ENCODE results near the gene COPG2. TPM values are rescaled to one million over a fixed set of nuclear protein-coding genes. Genes with fewer than 3 reads are reported as not detected.

Gene COPG2
- total and polyA plus RNA-seq, 2 of the 13 experiments (the other 11 are each of a cell fraction or from before 2014, with no cell fraction given): 14.1 to 17.7 TPM

- TF ChIP-seq, protein P1, sequence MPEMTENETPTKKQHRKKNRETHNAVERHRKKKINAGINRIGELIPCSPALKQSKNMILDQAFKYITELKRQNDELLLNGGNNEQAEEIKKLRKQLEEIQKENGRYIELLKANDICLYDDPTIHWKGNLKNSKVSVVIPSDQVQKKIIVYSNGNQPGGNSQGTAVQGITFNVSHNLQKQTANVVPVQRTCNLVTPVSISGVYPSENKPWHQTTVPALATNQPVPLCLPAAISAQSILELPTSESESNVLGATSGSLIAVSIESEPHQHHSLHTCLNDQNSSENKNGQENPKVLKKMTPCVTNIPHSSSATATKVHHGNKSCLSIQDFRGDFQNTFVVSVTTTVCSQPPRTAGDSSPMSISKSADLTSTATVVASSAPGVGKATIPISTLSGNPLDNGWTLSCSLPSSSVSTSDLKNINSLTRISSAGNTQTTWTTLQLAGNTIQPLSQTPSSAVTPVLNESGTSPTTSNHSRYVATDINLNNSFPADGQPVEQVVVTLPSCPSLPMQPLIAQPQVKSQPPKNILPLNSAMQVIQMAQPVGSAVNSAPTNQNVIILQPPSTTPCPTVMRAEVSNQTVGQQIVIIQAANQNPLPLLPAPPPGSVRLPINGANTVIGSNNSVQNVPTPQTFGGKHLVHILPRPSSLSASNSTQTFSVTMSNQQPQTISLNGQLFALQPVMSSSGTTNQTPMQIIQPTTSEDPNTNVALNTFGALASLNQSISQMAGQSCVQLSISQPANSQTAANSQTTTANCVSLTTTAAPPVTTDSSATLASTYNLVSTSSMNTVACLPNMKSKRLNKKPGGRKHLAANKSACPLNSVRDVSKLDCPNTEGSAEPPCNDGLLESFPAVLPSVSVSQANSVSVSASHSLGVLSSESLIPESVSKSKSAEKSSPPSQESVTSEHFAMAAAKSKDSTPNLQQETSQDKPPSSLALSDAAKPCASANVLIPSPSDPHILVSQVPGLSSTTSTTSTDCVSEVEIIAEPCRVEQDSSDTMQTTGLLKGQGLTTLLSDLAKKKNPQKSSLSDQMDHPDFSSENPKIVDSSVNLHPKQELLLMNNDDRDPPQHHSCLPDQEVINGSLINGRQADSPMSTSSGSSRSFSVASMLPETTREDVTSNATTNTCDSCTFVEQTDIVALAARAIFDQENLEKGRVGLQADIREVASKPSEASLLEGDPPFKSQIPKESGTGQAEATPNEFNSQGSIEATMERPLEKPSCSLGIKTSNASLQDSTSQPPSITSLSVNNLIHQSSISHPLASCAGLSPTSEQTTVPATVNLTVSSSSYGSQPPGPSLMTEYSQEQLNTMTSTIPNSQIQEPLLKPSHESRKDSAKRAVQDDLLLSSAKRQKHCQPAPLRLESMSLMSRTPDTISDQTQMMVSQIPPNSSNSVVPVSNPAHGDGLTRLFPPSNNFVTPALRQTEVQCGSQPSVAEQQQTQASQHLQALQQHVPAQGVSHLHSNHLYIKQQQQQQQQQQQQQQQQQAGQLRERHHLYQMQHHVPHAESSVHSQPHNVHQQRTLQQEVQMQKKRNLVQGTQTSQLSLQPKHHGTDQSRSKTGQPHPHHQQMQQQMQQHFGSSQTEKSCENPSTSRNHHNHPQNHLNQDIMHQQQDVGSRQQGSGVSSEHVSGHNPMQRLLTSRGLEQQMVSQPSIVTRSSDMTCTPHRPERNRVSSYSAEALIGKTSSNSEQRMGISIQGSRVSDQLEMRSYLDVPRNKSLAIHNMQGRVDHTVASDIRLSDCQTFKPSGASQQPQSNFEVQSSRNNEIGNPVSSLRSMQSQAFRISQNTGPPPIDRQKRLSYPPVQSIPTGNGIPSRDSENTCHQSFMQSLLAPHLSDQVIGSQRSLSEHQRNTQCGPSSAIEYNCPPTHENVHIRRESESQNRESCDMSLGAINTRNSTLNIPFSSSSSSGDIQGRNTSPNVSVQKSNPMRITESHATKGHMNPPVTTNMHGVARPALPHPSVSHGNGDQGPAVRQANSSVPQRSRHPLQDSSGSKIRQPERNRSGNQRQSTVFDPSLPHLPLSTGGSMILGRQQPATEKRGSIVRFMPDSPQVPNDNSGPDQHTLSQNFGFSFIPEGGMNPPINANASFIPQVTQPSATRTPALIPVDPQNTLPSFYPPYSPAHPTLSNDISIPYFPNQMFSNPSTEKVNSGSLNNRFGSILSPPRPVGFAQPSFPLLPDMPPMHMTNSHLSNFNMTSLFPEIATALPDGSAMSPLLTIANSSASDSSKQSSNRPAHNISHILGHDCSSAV (CRISPR knock-in tag; IDR thresholded peaks at IDR 0.05; ENCODE audit: borderline replicate concordance): no peak
- TF ChIP-seq, protein P2, sequence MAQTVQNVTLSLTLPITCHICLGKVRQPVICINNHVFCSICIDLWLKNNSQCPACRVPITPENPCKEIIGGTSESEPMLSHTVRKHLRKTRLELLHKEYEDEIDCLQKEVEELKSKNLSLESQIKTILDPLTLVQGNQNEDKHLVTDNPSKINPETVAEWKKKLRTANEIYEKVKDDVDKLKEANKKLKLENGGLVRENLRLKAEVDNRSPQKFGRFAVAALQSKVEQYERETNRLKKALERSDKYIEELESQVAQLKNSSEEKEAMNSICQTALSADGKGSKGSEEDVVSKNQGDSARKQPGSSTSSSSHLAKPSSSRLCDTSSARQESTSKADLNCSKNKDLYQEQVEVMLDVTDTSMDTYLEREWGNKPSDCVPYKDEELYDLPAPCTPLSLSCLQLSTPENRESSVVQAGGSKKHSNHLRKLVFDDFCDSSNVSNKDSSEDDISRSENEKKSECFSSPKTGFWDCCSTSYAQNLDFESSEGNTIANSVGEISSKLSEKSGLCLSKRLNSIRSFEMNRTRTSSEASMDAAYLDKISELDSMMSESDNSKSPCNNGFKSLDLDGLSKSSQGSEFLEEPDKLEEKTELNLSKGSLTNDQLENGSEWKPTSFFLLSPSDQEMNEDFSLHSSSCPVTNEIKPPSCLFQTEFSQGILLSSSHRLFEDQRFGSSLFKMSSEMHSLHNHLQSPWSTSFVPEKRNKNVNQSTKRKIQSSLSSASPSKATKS (CRISPR knock-in tag; IDR thresholded peaks at IDR 0.05): no peak
- TF ChIP-seq, protein P3, sequence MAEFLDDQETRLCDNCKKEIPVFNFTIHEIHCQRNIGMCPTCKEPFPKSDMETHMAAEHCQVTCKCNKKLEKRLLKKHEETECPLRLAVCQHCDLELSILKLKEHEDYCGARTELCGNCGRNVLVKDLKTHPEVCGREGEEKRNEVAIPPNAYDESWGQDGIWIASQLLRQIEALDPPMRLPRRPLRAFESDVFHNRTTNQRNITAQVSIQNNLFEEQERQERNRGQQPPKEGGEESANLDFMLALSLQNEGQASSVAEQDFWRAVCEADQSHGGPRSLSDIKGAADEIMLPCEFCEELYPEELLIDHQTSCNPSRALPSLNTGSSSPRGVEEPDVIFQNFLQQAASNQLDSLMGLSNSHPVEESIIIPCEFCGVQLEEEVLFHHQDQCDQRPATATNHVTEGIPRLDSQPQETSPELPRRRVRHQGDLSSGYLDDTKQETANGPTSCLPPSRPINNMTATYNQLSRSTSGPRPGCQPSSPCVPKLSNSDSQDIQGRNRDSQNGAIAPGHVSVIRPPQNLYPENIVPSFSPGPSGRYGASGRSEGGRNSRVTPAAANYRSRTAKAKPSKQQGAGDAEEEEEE (CRISPR knock-in tag; IDR thresholded peaks at IDR 0.05; ENCODE audit: borderline replicate concordance): no peak
- TF ChIP-seq FOXA3 (CRISPR knock-in tag; IDR thresholded peaks at IDR 0.05) (no peak), ZNF335 (CRISPR knock-in tag; IDR thresholded peaks at IDR 0.05) (no peak), SAFB2 (CRISPR knock-in tag; IDR thresholded peaks at IDR 0.05; ENCODE audit: borderline replicate concordance, low read depth) (no peak), ZNF766 (CRISPR knock-in tag; IDR thresholded peaks at IDR 0.05; ENCODE audit: borderline replicate concordance) (no peak), PAWR (CRISPR knock-in tag; IDR thresholded peaks at IDR 0.05; ENCODE audit: borderline replicate concordance) (no peak), REST (IDR thresholded peaks at IDR 0.05; ENCODE audit: borderline replicate concordance in 1 of 2, low read depth in 1 of 2, low read length in 2 of 2) (no peak), NKX3-1 (CRISPR knock-in tag; IDR thresholded peaks at IDR 0.05) (0 out of 2 replicates have a peak, but pooled peaks have one; percentile 39)
Measured at GRCh38 chr7:130668258-130669084, at the start of gene COPG2 (continued).
